Hepatocyte (in vitro differentiated cells): ENCODE results near the gene TTC39B. TPM values are rescaled to one million over a fixed set of nuclear protein-coding genes. Genes with fewer than 3 reads are reported as not detected.

ENCODE experiments used
- DNase-seq: peaks from one replicate; pipeline ENCODE4 v3.0.0-alpha.2; 2016; ENCODE audit warnings: low spot score
- H2AFZ ChIP-seq: fragments of 200-600 bp; sonication (generic); 2 replicates; pipeline ENCODE4 v1.6.0; 2016; ENCODE audit warnings: antibody characterized with exemption, mild to moderate bottlenecking
- H3K27ac ChIP-seq: fragments of 200-600 bp; sonication (generic); 2 replicates; pipeline ENCODE4 v1.5.1; 2016; ENCODE audit warnings: mild to moderate bottlenecking
- H3K27me3 ChIP-seq: fragments of 200-600 bp; sonication (generic); 2 replicates; pipeline ENCODE4 v1.6.1; 2016
- H3K36me3 ChIP-seq: fragments of 200-600 bp; sonication (generic); replicated peaks from 2 replicates; pipeline ENCODE4 v1.5.1; 2016; ENCODE audit warnings: low read depth; ENCODE audit not compliant: insufficient read depth
- H3K4me1 ChIP-seq: fragments of 200-600 bp; sonication (generic); 2 replicates; pipeline ENCODE4 v1.5.1; 2016; ENCODE audit warnings: mild to moderate bottlenecking, moderate library complexity; ENCODE audit not compliant: insufficient read depth
- H3K4me2 ChIP-seq: fragments of 200-600 bp; sonication (generic); 2 replicates; pipeline ENCODE4 v1.6.0; 2016
- H3K4me3 ChIP-seq: fragments of 200-600 bp; sonication (generic); 2 replicates; pipeline ENCODE4 v1.5.1; 2016; ENCODE audit warnings: mild to moderate bottlenecking
- H3K79me2 ChIP-seq: fragments of 200-600 bp; sonication (generic); 2 replicates; pipeline ENCODE4 v1.6.0; 2017; ENCODE audit warnings: mild to moderate bottlenecking
- H3K9me2 ChIP-seq: fragments of 200-600 bp; sonication (generic); replicated peaks from 2 replicates; pipeline ENCODE4 v1.6.0; 2017; ENCODE audit warnings: mild to moderate bottlenecking; ENCODE audit not compliant: insufficient read depth
- H3K9me3 ChIP-seq: fragments of 200-600 bp; sonication (generic); 2 replicates; pipeline ENCODE4 v1.5.1; 2016; ENCODE audit warnings: low read depth, mild to moderate bottlenecking
- H4K20me1 ChIP-seq: fragments of 200-600 bp; sonication (generic); 2 replicates; pipeline ENCODE4 v1.6.0; 2016; ENCODE audit warnings: mild to moderate bottlenecking; ENCODE audit not compliant: insufficient read depth, poor library complexity, severe bottlenecking
- CTCF ChIP-seq: fragments of 200-600 bp; sonication (generic); IDR thresholded peaks from 2 replicates; pipeline ENCODE4 v1.5.1; 2016; ENCODE audit warnings: antibody characterized with exemption, mild to moderate bottlenecking; ENCODE audit not compliant: poor library complexity
- EZH2 ChIP-seq: fragments of 200-600 bp; sonication (generic); IDR thresholded peaks from 2 replicates; pipeline ENCODE4 v1.6.1; 2016; ENCODE audit warnings: antibody characterized with exemption, mild to moderate bottlenecking, borderline replicate concordance
- EZH2phosphoT487 ChIP-seq: fragments of 200-600 bp; sonication (generic); IDR thresholded peaks from one replicate; pipeline ENCODE4 v1.6.1; 2018; ENCODE audit warnings: antibody characterized with exemption, mild to moderate bottlenecking, low read depth, moderate library complexity; ENCODE audit not compliant: unreplicated experiment, severe bottlenecking
- WGBS: methylation state at CpG from one replicate; pipeline ENCODE4 v1.1.6; 2016; ENCODE audit warnings: low lambda C conversion rate; ENCODE audit errors: missing lambda C conversion rate; 5-methylcytosine and 5-hydroxymethylcytosine counted together
- polyA plus RNA-seq: library from polyadenylated mRNA; unstranded; fragments of >200 nt; fragmentation: Nextera tagmentation; extraction: Ambion mirVana; gene quantifications from 2 replicates; pipeline ENCODE4 v1.2.1, GENCODE V29; 2016
- total RNA-seq: library from RNA; depleted of rRNA; stranded (reverse); fragments of >200 nt; gene quantifications from 2 replicates; pipeline ENCODE4 v1.2.3, GENCODE V29; 2014

TTC39B gene
- total RNA-seq (15.7 and 19.3 TPM in 2 replicates), polyA plus RNA-seq (2.6 and 2.7 TPM in 2 replicates)

GRCh38 chr9:15306757-15307522 is at the start of gene TTC39B:
Gene TTC39B, minus strand, starts transcription at chr9:15307216. Its CDS starts 91 bp downstream, at chr9:15307125.
- WGBS, result under 1% methylated on average over 46 of the region's 67 CpGs
- H3K4me3 ChIP-seq, result peak within 1 kb of the TSS; percentile 71

GRCh38 chr9:15355669-15356068 is 48.7 kb upstream of the TTC39B start:
- WGBS, result 71% methylated on average over 6 of the region's 6 CpGs
- DNase-seq, result no peak
- H2AFZ ChIP-seq, result no peak overlapping the region
- no peaks in the 10 kb centered on the region for H3K9me3 ChIP-seq
- H3K4me1 ChIP-seq, result no peaks in the 10 kb centered on the region
- H3K9me2 ChIP-seq, result no peaks in the 10 kb centered on the region
- H3K27me3 ChIP-seq, result no peaks in the 10 kb centered on the region
- no peak overlapping the region for H3K4me2 ChIP-seq
- no peaks in the 10 kb centered on the region for H3K79me2 ChIP-seq
- TF ChIP-seq CTCF, result no peak
- TF ChIP-seq EZH2, result no peak
- TF ChIP-seq EZH2phosphoT487, result no peak
- no peaks in the 10 kb centered on the region for H4K20me1 ChIP-seq
- H3K27ac ChIP-seq, result no peak overlapping the region
- H3K36me3 ChIP-seq, result no peaks in the 10 kb centered on the region
- no peak overlapping the region for H3K4me3 ChIP-seq

More at GRCh38 chr9:15306757-15307522, at the start of gene TTC39B:
- Histone ChIP-seq H3K79me2 (peaks cover 31% of the 10 kb centered on the region), H3K4me1 (no peaks in the 10 kb centered on the region), H3K36me3 (no peaks in the 10 kb centered on the region), H3K9me2 (no peaks in the 10 kb centered on the region), H4K20me1 (no peaks in the 10 kb centered on the region), H3K4me2 (peak within 1 kb of the TSS; percentile 79), H2AFZ (peak within 1 kb of the TSS; percentile 91), H3K9me3 (no peaks in the 10 kb centered on the region), H3K27me3 (no peaks in the 10 kb centered on the region), H3K27ac (peak within 1 kb of the TSS; percentile 91)
- TF ChIP-seq EZH2, result no peak
- no peak for TF ChIP-seq CTCF
- peak; percentile 97 for DNase-seq

GRCh38 chr9:15354713-15355112 is 47.7 kb upstream of the TTC39B start:
- Histone ChIP-seq H3K4me3 (no peak overlapping the region), H3K9me2 (no peaks in the 10 kb centered on the region), H3K27ac (no peak overlapping the region), H3K79me2 (no peaks in the 10 kb centered on the region), H3K4me2 (no peak overlapping the region), H3K36me3 (no peaks in the 10 kb centered on the region), H2AFZ (no peak overlapping the region), H3K4me1 (no peaks in the 10 kb centered on the region), H3K9me3 (no peaks in the 10 kb centered on the region), H4K20me1 (no peaks in the 10 kb centered on the region), H3K27me3 (no peaks in the 10 kb centered on the region)
- TF ChIP-seq EZH2, result no peak
- TF ChIP-seq EZH2phosphoT487, result no peak
- no peak for TF ChIP-seq CTCF
- DNase-seq, result no peak
- 54% methylated on average over 3 of the region's 3 CpGs for WGBS
